ENCODE measurements around the gene ADCY3. TPM values are rescaled to one million over a fixed set of nuclear protein-coding genes. Genes with fewer than 3 reads are reported as not detected.

The ADCY3 gene
- total RNA-seq, 1 donor = 42.0 TPM

GRCh38 chr2:24899361-24899910 is 20.6 kb downstream of the ADCY3 start:
- TF ChIP-seq CTCF (IDR thresholded peaks at IDR 0.05; ENCODE audit: insufficient read depth, low read length) = no peak
- no peak for DNase-seq (ENCODE audit: low read depth)
- H3K4me3 ChIP-seq (ENCODE audit: low read depth, low read length) = no peak overlapping the region

GRCh38 chr2:24898122-24899109 is 21.6 kb downstream of the ADCY3 start:
- no peak for DNase-seq (ENCODE audit: low read depth)
- no peak overlapping the region for H3K4me3 ChIP-seq (ENCODE audit: low read depth, low read length)
- TF ChIP-seq CTCF (IDR thresholded peaks at IDR 0.05; ENCODE audit: insufficient read depth, low read length) = no peak

- TF ChIP-seq CTCF (IDR thresholded peaks at IDR 0.05; ENCODE audit: insufficient read depth, low read length) = no peak
- DNase-seq (ENCODE audit: low read depth) = no peak
- H3K4me3 ChIP-seq (ENCODE audit: low read depth, low read length) = no peak overlapping the region
Observed at GRCh38 chr2:24894750-24895149, 25.3 kb downstream of the ADCY3 start.

- DNase-seq (ENCODE audit: low read depth) = no peak
- H3K4me3 ChIP-seq (ENCODE audit: low read depth, low read length) = no peak overlapping the region
- no peak for TF ChIP-seq CTCF (IDR thresholded peaks at IDR 0.05; ENCODE audit: insufficient read depth, low read length)
Observed at GRCh38 chr2:24893934-24894333, 26.1 kb downstream of the ADCY3 start.

- no peak for TF ChIP-seq CTCF (IDR thresholded peaks at IDR 0.05; ENCODE audit: insufficient read depth, low read length)
- H3K4me3 ChIP-seq (ENCODE audit: low read depth, low read length) = no peak overlapping the region
- DNase-seq (ENCODE audit: low read depth) = peak; percentile 55
Observed at GRCh38 chr2:24892928-24893327, 27.1 kb downstream of the ADCY3 start.

GRCh38 chr2:24891201-24891600 is 28.8 kb downstream of the ADCY3 start:
- DNase-seq (ENCODE audit: low read depth) = no peak
- no peak overlapping the region for H3K4me3 ChIP-seq (ENCODE audit: low read depth, low read length)
- no peak for TF ChIP-seq CTCF (IDR thresholded peaks at IDR 0.05; ENCODE audit: insufficient read depth, low read length)
